ENCODE measurements around the gene DLG5. TPM values are rescaled to one million over a fixed set of nuclear protein-coding genes. Genes with fewer than 3 reads are reported as not detected.

The DLG5 gene
- total and polyA plus RNA-seq, 9 of the 15 experiments (the other 6 are each of a cell fraction or from before 2014, with no cell fraction given) = 1.4 to 26.8 (median 11.2) TPM

- no peak for TF ChIP-seq NCOA4 (IDR thresholded peaks at IDR 0.05; ENCODE audit: partially characterized antibody)
- no peak for TF ChIP-seq KAT7 (CRISPR knock-in tag; IDR thresholded peaks at IDR 0.05; ENCODE audit: borderline replicate concordance)
- 0 out of 2 replicates have a peak, but pooled peaks have one; percentile 28 for TF ChIP-seq ZNF239 (CRISPR knock-in tag; IDR thresholded peaks at IDR 0.05)
- TF ChIP-seq KLF1 (tag; IDR thresholded peaks at IDR 0.05) = no peak
- no peak for TF ChIP-seq DACH1 (IDR thresholded peaks at IDR 0.05; ENCODE audit: partially characterized antibody)
- TF ChIP-seq, protein P1, sequence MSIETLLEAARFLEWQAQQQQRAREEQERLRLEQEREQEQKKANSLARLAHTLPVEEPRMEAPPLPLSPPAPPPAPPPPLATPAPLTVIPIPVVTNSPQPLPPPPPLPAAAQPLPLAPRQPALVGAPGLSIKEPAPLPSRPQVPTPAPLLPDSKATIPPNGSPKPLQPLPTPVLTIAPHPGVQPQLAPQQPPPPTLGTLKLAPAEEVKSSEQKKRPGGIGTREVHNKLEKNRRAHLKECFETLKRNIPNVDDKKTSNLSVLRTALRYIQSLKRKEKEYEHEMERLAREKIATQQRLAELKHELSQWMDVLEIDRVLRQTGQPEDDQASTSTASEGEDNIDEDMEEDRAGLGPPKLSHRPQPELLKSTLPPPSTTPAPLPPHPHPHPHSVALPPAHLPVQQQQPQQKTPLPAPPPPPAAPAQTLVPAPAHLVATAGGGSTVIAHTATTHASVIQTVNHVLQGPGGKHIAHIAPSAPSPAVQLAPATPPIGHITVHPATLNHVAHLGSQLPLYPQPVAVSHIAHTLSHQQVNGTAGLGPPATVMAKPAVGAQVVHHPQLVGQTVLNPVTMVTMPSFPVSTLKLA (conservative IDR thresholded peaks at IDR 0.05) = peak; percentile 94 to 96
- TF ChIP-seq ARID2 (IDR thresholded peaks at IDR 0.05) = no peak
- TF ChIP-seq TCF7 (IDR thresholded peaks at IDR 0.05; ENCODE audit: borderline replicate concordance) = no peak
- TF ChIP-seq ZBTB33 (CRISPR knock-in tag; IDR thresholded peaks at IDR 0.05) = no peak
- no peak for TF ChIP-seq ZNF511 (CRISPR knock-in tag; IDR thresholded peaks at IDR 0.05)
- TF ChIP-seq, protein P2, sequence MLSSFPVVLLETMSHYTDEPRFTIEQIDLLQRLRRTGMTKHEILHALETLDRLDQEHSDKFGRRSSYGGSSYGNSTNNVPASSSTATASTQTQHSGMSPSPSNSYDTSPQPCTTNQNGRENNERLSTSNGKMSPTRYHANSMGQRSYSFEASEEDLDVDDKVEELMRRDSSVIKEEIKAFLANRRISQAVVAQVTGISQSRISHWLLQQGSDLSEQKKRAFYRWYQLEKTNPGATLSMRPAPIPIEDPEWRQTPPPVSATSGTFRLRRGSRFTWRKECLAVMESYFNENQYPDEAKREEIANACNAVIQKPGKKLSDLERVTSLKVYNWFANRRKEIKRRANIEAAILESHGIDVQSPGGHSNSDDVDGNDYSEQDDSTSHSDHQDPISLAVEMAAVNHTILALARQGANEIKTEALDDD (IDR thresholded peaks at IDR 0.05) = no peak; the same call in 1 of the 2 replicates
- TF ChIP-seq PTBP1 (IDR thresholded peaks at IDR 0.05; ENCODE audit: low read depth, low read length) = no peak
- TF ChIP-seq RBM34 (IDR thresholded peaks at IDR 0.05; ENCODE audit: borderline replicate concordance, insufficient read depth, low read length) = no peak
- no peak for TF ChIP-seq IRF2 (CRISPR knock-in tag; IDR thresholded peaks at IDR 0.05)
- 0 out of 2 replicates have a peak, but pooled peaks have one; percentile 40 for TF ChIP-seq ZNF655 (CRISPR knock-in tag; IDR thresholded peaks at IDR 0.05)
- TF ChIP-seq ZNF436 (CRISPR knock-in tag; IDR thresholded peaks at IDR 0.05) = no peak
- no peak for TF ChIP-seq SMAD3 (CRISPR knock-in tag; conservative IDR thresholded peaks at IDR 0.05)
- TF ChIP-seq NR2F6 (CRISPR knock-in tag; IDR thresholded peaks at IDR 0.05) = no peak
These were observed 44.6 kb upstream of the DLG5 start (continued) for GRCh38 chr10:77970869-77971803.
